ENCODE results near the gene SMYD3. TPM values are rescaled to one million over a fixed set of nuclear protein-coding genes. Genes with fewer than 3 reads are reported as not detected.
A peak's percentile ranks its signal among the peaks of the same experiment; 100 is the strongest.

SMYD3 gene
- total and polyA plus RNA-seq, 2 donors (not counting 3 experiments of a cell fraction or from before 2014, with no cell fraction given), result 16.0 to 32.1 TPM

DNA sequence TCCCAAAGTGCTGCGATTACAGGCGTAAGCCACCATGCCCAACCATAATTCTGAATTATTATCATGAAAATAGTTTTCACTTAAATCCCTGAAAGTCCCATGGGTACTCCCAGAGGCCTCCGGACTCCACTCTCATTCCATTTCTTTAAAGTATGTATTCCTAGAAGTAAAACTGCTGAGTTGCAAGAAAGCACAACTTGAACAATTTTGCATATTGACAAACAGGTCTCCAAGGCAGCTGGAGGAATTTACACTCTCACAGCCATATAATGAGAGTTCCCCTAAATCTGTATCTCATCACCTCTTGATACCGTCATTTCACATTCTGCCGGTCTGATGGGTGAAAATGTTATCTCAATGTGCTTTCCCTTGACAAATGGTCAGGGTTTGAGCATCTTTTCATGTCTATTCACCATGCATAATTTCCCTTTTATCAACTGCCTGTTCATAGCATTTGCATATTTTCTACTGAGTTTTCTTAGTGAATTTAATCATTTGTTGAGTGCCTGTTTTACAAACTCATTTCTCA lies 129.4 kb downstream of the SMYD3 start:
- Histone ChIP-seq H3K9me1 (replicated peaks; ENCODE audit: control insufficient read depth, extremely low read depth, insufficient read depth, low read length) (no peaks in the 10 kb centered on the region), H3K79me2 (ENCODE audit: control insufficient read depth, insufficient read depth, low read length) (peaks cover 3% of the 10 kb centered on the region), H4K20me1 (replicated peaks; ENCODE audit: control insufficient read depth, extremely low read depth, insufficient read depth, low read length) (no peaks in the 10 kb centered on the region), H3K9ac (replicated peaks; ENCODE audit: extremely low read depth, insufficient read depth, low read length) (no peak overlapping the region), H3K4me1 (ENCODE audit: control insufficient read depth, extremely low read depth, insufficient read depth, low read length) (no peaks in the 10 kb centered on the region), H3K4me2 (ENCODE audit: insufficient read depth, low read length) (no peak overlapping the region), H3K9me3 (replicated peaks; ENCODE audit: control insufficient read depth, insufficient read depth, low read length) (no peaks in the 10 kb centered on the region), H3K36me3 (ENCODE audit: control insufficient read depth in 2 of 2, extremely low read depth in 1 of 2, insufficient read depth in 2 of 2, low read length in 2 of 2) (no peaks in the 10 kb centered on the region), H3K27me3 (ENCODE audit: control insufficient read depth in 2 of 2, insufficient read depth in 2 of 2, low read length in 2 of 2) (no peaks in the 10 kb centered on the region), H3K4me3 (replicated peaks in 1 of 3; ENCODE audit: insufficient read depth in 1 of 3, low read depth in 1 of 3, low read length in 3 of 3) (no peak overlapping the region), H2AFZ (ENCODE audit: low read depth, low read length) (no peak overlapping the region), H3K27ac (ENCODE audit: insufficient read depth, low read depth, low read length) (no peak overlapping the region)
- TF ChIP-seq POLR2AphosphoS5 (IDR thresholded peaks at IDR 0.05; ENCODE audit: insufficient read depth, low read depth, low read length) (no peak), MYC (IDR thresholded peaks at IDR 0.05; ENCODE audit: low read depth, low read length) (no peak), JUN (IDR thresholded peaks at IDR 0.05; ENCODE audit: borderline replicate concordance, insufficient read depth, insufficient read length, low read depth) (no peak), GATA2 (IDR thresholded peaks at IDR 0.05; ENCODE audit: insufficient read depth, insufficient read length, low read depth, low read length) (no peak), POLR2A (IDR thresholded peaks at IDR 0.05; ENCODE audit: low read depth, low read length) (no peak), EZH2 (IDR thresholded peaks at IDR 0.05; ENCODE audit: borderline replicate concordance, low read depth, low read length, severe bottlenecking) (no peak), FOS (IDR thresholded peaks at IDR 0.05; ENCODE audit: borderline replicate concordance, insufficient read depth, low read length) (no peak)
- TF ChIP-seq, protein P1, sequence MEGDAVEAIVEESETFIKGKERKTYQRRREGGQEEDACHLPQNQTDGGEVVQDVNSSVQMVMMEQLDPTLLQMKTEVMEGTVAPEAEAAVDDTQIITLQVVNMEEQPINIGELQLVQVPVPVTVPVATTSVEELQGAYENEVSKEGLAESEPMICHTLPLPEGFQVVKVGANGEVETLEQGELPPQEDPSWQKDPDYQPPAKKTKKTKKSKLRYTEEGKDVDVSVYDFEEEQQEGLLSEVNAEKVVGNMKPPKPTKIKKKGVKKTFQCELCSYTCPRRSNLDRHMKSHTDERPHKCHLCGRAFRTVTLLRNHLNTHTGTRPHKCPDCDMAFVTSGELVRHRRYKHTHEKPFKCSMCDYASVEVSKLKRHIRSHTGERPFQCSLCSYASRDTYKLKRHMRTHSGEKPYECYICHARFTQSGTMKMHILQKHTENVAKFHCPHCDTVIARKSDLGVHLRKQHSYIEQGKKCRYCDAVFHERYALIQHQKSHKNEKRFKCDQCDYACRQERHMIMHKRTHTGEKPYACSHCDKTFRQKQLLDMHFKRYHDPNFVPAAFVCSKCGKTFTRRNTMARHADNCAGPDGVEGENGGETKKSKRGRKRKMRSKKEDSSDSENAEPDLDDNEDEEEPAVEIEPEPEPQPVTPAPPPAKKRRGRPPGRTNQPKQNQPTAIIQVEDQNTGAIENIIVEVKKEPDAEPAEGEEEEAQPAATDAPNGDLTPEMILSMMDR (IDR thresholded peaks at IDR 0.05; ENCODE audit: extremely low read depth in 1 of 2, insufficient read depth in 1 of 2, low read depth in 1 of 2, low read length in 2 of 2), result no peak
- TF ChIP-seq, protein P2, sequence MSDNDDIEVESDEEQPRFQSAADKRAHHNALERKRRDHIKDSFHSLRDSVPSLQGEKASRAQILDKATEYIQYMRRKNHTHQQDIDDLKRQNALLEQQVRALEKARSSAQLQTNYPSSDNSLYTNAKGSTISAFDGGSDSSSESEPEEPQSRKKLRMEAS (IDR thresholded peaks at IDR 0.05; ENCODE audit: insufficient read depth, insufficient read length), result no peak
- ChIA-PET CTCF (no interaction called here), POLR2A (no interaction called here)
- peak; percentile 18 for FAIRE-seq
- intact Hi-C loops (cut with micrococcal nuclease), result no loop called here
- no peak for DNase-seq (ENCODE audit: low read depth, low spot score)
- dilution Hi-C loops (cut with MboI; ENCODE audit: extremely low pct_ligation_motif_present, low sequenced_read_pairs), result no loop called here
- no TSS peak for BruUV-seq (replicated peaks)
